IPS-15b (cell line): ENCODE data around the gene OR52E2.

Source experiments
- H3K27me3 ChIP-seq: one replicate; pipeline ENCODE4 v1.6.1; 2013; ENCODE audit warnings: low read length; ENCODE audit not compliant: control insufficient read depth, insufficient read depth
- H3K36me3 ChIP-seq: one replicate; pipeline ENCODE4 v1.6.1; 2013; ENCODE audit warnings: low read length; ENCODE audit not compliant: control insufficient read depth, insufficient read depth
- H3K4me1 ChIP-seq: one replicate; pipeline ENCODE4 v1.6.1; 2013; ENCODE audit warnings: mild to moderate bottlenecking, low read length; ENCODE audit not compliant: control insufficient read depth, insufficient read depth
- H3K4me3 ChIP-seq: one replicate; pipeline ENCODE4 v1.5.1; 2013; ENCODE audit warnings: low read depth, low read length
- H3K9ac ChIP-seq: one replicate; pipeline ENCODE4 v1.6.1; 2013; ENCODE audit warnings: low read depth, mild to moderate bottlenecking, low read length
- H3K9me3 ChIP-seq: one replicate; pipeline ENCODE4 v1.6.1; 2013; ENCODE audit warnings: mild to moderate bottlenecking, low read length; ENCODE audit not compliant: control insufficient read depth, insufficient read depth

Gene OR52E2

GRCh38 chr11:5011254-5011653 lies 48.2 kb downstream of the OR52E2 start:
- H3K9me3 ChIP-seq, result no peaks in the 10 kb centered on the region
- H3K4me3 ChIP-seq, result no peak overlapping the region
- no peaks in the 10 kb centered on the region for H3K36me3 ChIP-seq
- H3K4me1 ChIP-seq, result no peaks in the 10 kb centered on the region
- H3K9ac ChIP-seq, result no peak overlapping the region
- H3K27me3 ChIP-seq, result no peaks in the 10 kb centered on the region
